ENCODE data around the gene SLC11A1.

GRCh38 chr2:218362606-218363005 lies 19.5 kb upstream of the SLC11A1 start:
- no peak for TF ChIP-seq ZNF114 (CRISPR knock-in tag; IDR thresholded peaks at IDR 0.05)
- TF ChIP-seq EZH2 (IDR thresholded peaks at IDR 0.05; ENCODE audit: low read depth, unreplicated experiment) = no peak
- no peak for TF ChIP-seq CTCF (conservative IDR thresholded peaks at IDR 0.05; ENCODE audit: low read depth in 2 of 2)
- no peak for TF ChIP-seq EZH2phosphoT487 (IDR thresholded peaks at IDR 0.05; ENCODE audit: unreplicated experiment)
- TF ChIP-seq REST (IDR thresholded peaks at IDR 0.05; ENCODE audit: unreplicated experiment) = no peak
- no peak for TF ChIP-seq POLR2AphosphoS5 (IDR thresholded peaks at IDR 0.05; ENCODE audit: low read depth)
- no peak for TF ChIP-seq CREB1 (CRISPR knock-in tag; IDR thresholded peaks at IDR 0.05; ENCODE audit: low read depth)

Measured in GM23338 (cell line).